Posterior vena cava (tissue), 2 donors: Measurements from ENCODE around the gene CAND2. TPM values are rescaled to one million over a fixed set of nuclear protein-coding genes. Genes with fewer than 3 reads are reported as not detected.
A peak's percentile ranks its signal among the peaks of the same experiment; 100 is the strongest.
"Not testable (repeated sequence)": the region's sequence is repeated elsewhere in the genome, so short reads cannot be mapped to it uniquely, and the experiment has no call there.

Source experiments
- DNase-seq: peaks from one replicate; pipeline ENCODE4 v3.0.0-alpha.2; 2020; ENCODE audit warnings: low spot score
- intact Hi-C, 2 donors: fragments of 100-400 bp; cut with DNase I; formaldehyde crosslinking; loops; one replicate each; pipeline versions ENCODE4 v1.14.1 to v1.14.2; 2022 to 2023
- total RNA-seq, 2 donors: library from RNA; stranded (reverse); fragmentation: NEBNext Ultra II Directional; extraction: Animal tissue kit (Norgen Biotek cat#: 25700); gene quantifications; one replicate each; pipeline ENCODE4 v1.2.1, GENCODE V29; 2021
- donor health status: DM: yes; HTN: yes; CAD: no.
- donor health status: DM: yes; HTN: yes; CAD: no.

The CAND2 gene
- total RNA-seq, 2 donors from 2014 or later: 13.1 to 16.8 TPM

GRCh38 chr3:12840591-12841148, 44.2 kb downstream of the CAND2 start:
- intact Hi-C loops: no loop called here
- no peak for DNase-seq

GRCh38 chr3:12841149-12841969, 44.9 kb downstream of the CAND2 start, which contains the start of gene RPL32:
RPL32 (minus strand) TSS chr3:12841565; CDS start chr3:12840237, 1,328 bp downstream.
- DNase-seq: peak; percentile 96
- intact Hi-C loops: no loop called here

- intact Hi-C loops: no loop called here
- DNase-seq: no peak
Observed at GRCh38 chr3:12841970-12842328, 45.5 kb downstream of the CAND2 start.

GRCh38 chr3:12842469-12842868, 46.0 kb downstream of the CAND2 start:
- DNase-seq: no peak
- intact Hi-C loops: no loop called here

- intact Hi-C loops: no loop called here
Observed at GRCh38 chr3:12845811-12846210, 49.3 kb downstream of the CAND2 start.

GRCh38 chr3:12852201-12852600, 55.7 kb downstream of the CAND2 start:
- intact Hi-C loops: no loop called here
- DNase-seq: peak; percentile 16

More at GRCh38 chr3:12845811-12846210, 49.3 kb downstream of the CAND2 start:
- DNase-seq: no peak

- intact Hi-C loops, DNase-seq: not testable (repeated sequence)
Observed at GRCh38 chr3:12853847-12854246, 57.4 kb downstream of the CAND2 start.

- intact Hi-C loops: no loop called here
- no peak for DNase-seq
Observed at GRCh38 chr3:12854565-12854964, 58.1 kb downstream of the CAND2 start.

- DNase-seq: no peak
- intact Hi-C loops: no loop called here
Observed at GRCh38 chr3:12856626-12857025, 60.1 kb downstream of the CAND2 start.

GRCh38 chr3:12859840-12860239, 63.4 kb downstream of the CAND2 start:
- DNase-seq: no peak
- intact Hi-C loops: no loop called here

GRCh38 chr3:12861611-12862010, 65.1 kb downstream of the CAND2 start:
- no peak for DNase-seq
- intact Hi-C loops: no loop called here

GRCh38 chr3:12862387-12862786, 65.9 kb downstream of the CAND2 start:
- no peak for DNase-seq
- intact Hi-C loops: no loop called here

GRCh38 chr3:12865271-12865670, 68.8 kb downstream of the CAND2 start:
- no peak for DNase-seq
- intact Hi-C loops: no loop called here

- no peak for DNase-seq
- intact Hi-C loops: no loop called here
Observed at GRCh38 chr3:12866836-12867235, 70.4 kb downstream of the CAND2 start.

GRCh38 chr3:12868039-12869034, 71.9 kb downstream of the CAND2 start:
- intact Hi-C loops: loop anchor here in 1 of 2 donors (2.0 kb wide), 1 partner anchor 22 kb away; no protein-coding TSS in a partner anchor
- peak; percentile 95 for DNase-seq

GRCh38 chr3:12869035-12869621, 72.6 kb downstream of the CAND2 start:
- intact Hi-C loops: loop anchor here in 1 of 2 donors (2.0 kb wide), 1 partner anchor 22 kb away; no protein-coding TSS in a partner anchor
- DNase-seq: no peak

GRCh38 chr3:12870942-12871341, 74.5 kb downstream of the CAND2 start:
- peak; percentile 92 for DNase-seq
- intact Hi-C loops: no loop called here

- intact Hi-C loops: no loop called here
- no peak for DNase-seq
Observed at GRCh38 chr3:12871404-12871983, 75.0 kb downstream of the CAND2 start.
